ENCODE results near the gene ZNF331. TPM values are rescaled to one million over a fixed set of nuclear protein-coding genes. Genes with fewer than 3 reads are reported as not detected.
"Not testable (repeated sequence)": the region's sequence is repeated elsewhere in the genome, so short reads cannot be mapped to it uniquely, and the experiment has no call there.

ZNF331 gene
- 10 to 100 TPM; 16.9 to 26.7 TPM for total RNA-seq

- H3K27me3 ChIP-seq, result no peaks in the 10 kb centered on the region
- H3K9me3 ChIP-seq, result no peaks in the 10 kb centered on the region
- H3K4me1 ChIP-seq, result no peaks in the 10 kb centered on the region
- peak within 1 kb of the TSS; percentile 85 to 88 for H3K27ac ChIP-seq
- peak in 1 of 2 donors; percentile 20 for TF ChIP-seq CTCF (IDR thresholded peaks at IDR 0.05)
- peak; percentile 90 for DNase-seq (ENCODE audit: low spot score)
- peaks cover 3% of the 10 kb centered on the region for H3K36me3 ChIP-seq
- peak within 1 kb of the TSS; percentile 65 to 71 for H3K4me3 ChIP-seq
These were observed at the start of gene ZNF331 for GRCh38 chr19:53537521-53538377. ZNF331 (plus strand) TSS chr19:53538145; CDS start chr19:53569377, 31,232 bp downstream.

GRCh38 chr19:53492153-53492552 lies 45.8 kb upstream of the ZNF331 start:
- Histone ChIP-seq H3K9me3 (peaks cover 10 to 51% of the 10 kb centered on the region in 2 donors), H3K4me3 (no peak overlapping the region), H3K27me3 (no peaks in the 10 kb centered on the region), H3K36me3 (peaks cover 26% of the 10 kb centered on the region), H3K4me1 (no peaks in the 10 kb centered on the region), H3K27ac (no peak overlapping the region)
- DNase-seq (ENCODE audit: low spot score), result no peak
- no peak for TF ChIP-seq CTCF (IDR thresholded peaks at IDR 0.05)

GRCh38 chr19:53497311-53498023 lies 40.5 kb upstream of the ZNF331 start:
- H3K36me3 ChIP-seq, result not testable (repeated sequence)

GRCh38 chr19:53498024-53498395 lies 39.9 kb upstream of the ZNF331 start:
- not testable (repeated sequence) for DNase-seq (ENCODE audit: low spot score); H3K27ac ChIP-seq; H3K27me3 ChIP-seq; H3K4me3 ChIP-seq; H3K36me3 ChIP-seq; H3K4me1 ChIP-seq
- peaks cover 0 to 14% of the 10 kb centered on the region in 2 donors for H3K9me3 ChIP-seq

More at GRCh38 chr19:53497311-53498023, 40.5 kb upstream of the ZNF331 start:
- H3K4me3 ChIP-seq; H3K4me1 ChIP-seq; H3K27me3 ChIP-seq; H3K27ac ChIP-seq; DNase-seq (ENCODE audit: low spot score): not testable (repeated sequence)
- H3K9me3 ChIP-seq, result peaks cover 0 to 19% of the 10 kb centered on the region in 2 donors

GRCh38 chr19:53503151-53503550 lies 34.8 kb upstream of the ZNF331 start:
- H3K27ac ChIP-seq; H3K36me3 ChIP-seq; H3K4me1 ChIP-seq; DNase-seq (ENCODE audit: low spot score); H3K27me3 ChIP-seq; H3K9me3 ChIP-seq; H3K4me3 ChIP-seq: not testable (repeated sequence)

- H3K4me1 ChIP-seq; H3K4me3 ChIP-seq; DNase-seq (ENCODE audit: low spot score); H3K36me3 ChIP-seq; H3K27ac ChIP-seq; H3K9me3 ChIP-seq; H3K27me3 ChIP-seq: not testable (repeated sequence)
These were observed 34.1 kb upstream of the ZNF331 start for GRCh38 chr19:53503671-53504364.

- H3K36me3 ChIP-seq; DNase-seq (ENCODE audit: low spot score); H3K27ac ChIP-seq; H3K4me1 ChIP-seq; H3K4me3 ChIP-seq; H3K27me3 ChIP-seq; H3K9me3 ChIP-seq: not testable (repeated sequence)
- TF ChIP-seq CTCF (IDR thresholded peaks at IDR 0.05), result peak in 1 of 2 donors; percentile 35
These were observed 33.6 kb upstream of the ZNF331 start for GRCh38 chr19:53504365-53504703.

All from right atrium auricular region (tissue), 2 donors.